Measurements from ENCODE around the gene C19orf85.
"Not testable (repeated sequence)": the region's sequence is repeated elsewhere in the genome, so short reads cannot be mapped to it uniquely, and the experiment has no call there.

C19orf85 gene

GRCh38 chr19:55464662-55465054 lies at the start of gene C19orf85:
C19orf85 (minus strand) TSS chr19:55464751; CDS start chr19:55464554, 197 bp downstream.
- DNase-seq: no peak

GRCh38 chr19:55508120-55508519 lies 43.6 kb upstream of the C19orf85 start:
- no peak for DNase-seq

GRCh38 chr19:55504981-55505380 lies 40.4 kb upstream of the C19orf85 start:
- DNase-seq: no peak

GRCh38 chr19:55504252-55504603 lies 39.7 kb upstream of the C19orf85 start:
- no peak for DNase-seq

- DNase-seq: peak; percentile 94
These were observed 39.1 kb upstream of the C19orf85 start for GRCh38 chr19:55503502-55504251.

- DNase-seq: no peak
These were observed 38.6 kb upstream of the C19orf85 start for GRCh38 chr19:55503157-55503501.

- DNase-seq: no peak
These were observed 37.8 kb upstream of the C19orf85 start for GRCh38 chr19:55502197-55502952.

- DNase-seq: no peak
These were observed 35.9 kb upstream of the C19orf85 start for GRCh38 chr19:55500368-55500952.

GRCh38 chr19:55498246-55498840 lies 33.8 kb upstream of the C19orf85 start:
- no peak for DNase-seq

GRCh38 chr19:55497763-55498162 lies 33.2 kb upstream of the C19orf85 start:
- no peak for DNase-seq

GRCh38 chr19:55496820-55497219 lies 32.3 kb upstream of the C19orf85 start:
- not testable (repeated sequence) for DNase-seq

GRCh38 chr19:55495646-55496349 lies 31.2 kb upstream of the C19orf85 start:
- DNase-seq: no peak

- no peak for DNase-seq
These were observed 29.7 kb upstream of the C19orf85 start for GRCh38 chr19:55494172-55494761.

GRCh38 chr19:55493645-55494171 lies 29.2 kb upstream of the C19orf85 start:
- DNase-seq: no peak

- DNase-seq: no peak
These were observed 28.6 kb upstream of the C19orf85 start for GRCh38 chr19:55493052-55493644.

- DNase-seq: no peak
These were observed 27.9 kb upstream of the C19orf85 start for GRCh38 chr19:55492362-55492944.

GRCh38 chr19:55491546-55492360 lies 27.2 kb upstream of the C19orf85 start:
- DNase-seq: no peak

- DNase-seq: no peak
These were observed 26.2 kb upstream of the C19orf85 start for GRCh38 chr19:55490478-55491432.

GRCh38 chr19:55489711-55490477 lies 25.3 kb upstream of the C19orf85 start:
- no peak for DNase-seq
